Skeletal muscle satellite cell (primary cell): ENCODE results near the gene HDAC9.

ENCODE experiments used
- H3K27me3 ChIP-seq: 2 replicates; pipeline ENCODE4 v1.7.0; 2013; ENCODE audit warnings: low read length; ENCODE audit not compliant: control insufficient read depth, insufficient read depth
- H3K36me3 ChIP-seq: 2 replicates; pipeline ENCODE4 v1.7.0; 2013; ENCODE audit warnings: mild to moderate bottlenecking, control low read depth, low read length; ENCODE audit not compliant: insufficient read depth
- H3K4me1 ChIP-seq: 2 replicates; pipeline ENCODE4 v1.7.0; 2013; ENCODE audit warnings: low read length; ENCODE audit not compliant: control insufficient read depth, insufficient read depth
- H3K4me2 ChIP-seq: 2 replicates; pipeline ENCODE4 v1.7.0; 2013; ENCODE audit warnings: mild to moderate bottlenecking, low read length
- H3K4me3 ChIP-seq: 2 replicates; pipeline ENCODE4 v1.7.0; 2013; ENCODE audit warnings: low read length
- H3K9ac ChIP-seq: 2 replicates; pipeline ENCODE4 v1.7.0; 2013; ENCODE audit warnings: mild to moderate bottlenecking, low read depth, low read length, moderate library complexity
- H3K9me3 ChIP-seq: replicated peaks from 2 replicates; pipeline ENCODE4 v1.7.0; 2013; ENCODE audit warnings: mild to moderate bottlenecking, control low read depth, low read length

The HDAC9 gene

DNA sequence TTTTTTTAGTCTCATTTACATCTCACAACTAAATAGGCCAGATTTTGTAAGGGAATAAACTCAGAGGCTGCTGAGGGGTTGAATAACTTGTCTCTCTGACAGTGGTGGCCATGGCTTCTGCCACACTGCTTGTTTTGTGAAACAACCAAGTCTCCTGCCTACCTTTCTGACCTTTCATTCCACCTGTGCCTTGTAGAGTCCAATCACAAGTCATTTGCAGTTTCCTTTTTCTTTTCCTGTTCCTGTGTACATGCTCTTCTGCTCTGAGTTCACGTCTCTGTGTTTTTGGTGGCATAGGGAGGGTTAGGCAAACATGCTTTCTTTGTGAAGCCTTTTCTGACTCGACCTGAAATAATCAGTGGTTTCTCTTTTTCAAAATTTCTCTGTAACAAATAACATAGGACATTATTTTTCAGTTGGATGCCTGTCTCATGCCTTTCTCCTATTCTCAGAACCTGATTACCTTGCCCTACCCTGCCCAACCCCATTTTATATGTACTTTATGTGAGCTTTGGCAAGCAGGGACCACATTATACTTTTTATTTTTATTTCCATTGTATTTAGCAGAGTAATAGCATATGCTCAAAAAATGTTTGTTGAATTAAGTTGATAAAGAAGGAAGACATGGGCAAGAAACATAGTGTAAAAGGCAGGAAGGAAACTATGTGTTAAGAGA lies 81.7 kb downstream of the HDAC9 start:
- H3K4me1 ChIP-seq = no peaks in the 10 kb centered on the region
- H3K4me2 ChIP-seq = no peak overlapping the region
- H3K9me3 ChIP-seq = no peaks in the 10 kb centered on the region
- no peaks in the 10 kb centered on the region for H3K36me3 ChIP-seq
- H3K27me3 ChIP-seq = no peaks in the 10 kb centered on the region
- no peak overlapping the region for H3K4me3 ChIP-seq
- no peak overlapping the region for H3K9ac ChIP-seq

DNA sequence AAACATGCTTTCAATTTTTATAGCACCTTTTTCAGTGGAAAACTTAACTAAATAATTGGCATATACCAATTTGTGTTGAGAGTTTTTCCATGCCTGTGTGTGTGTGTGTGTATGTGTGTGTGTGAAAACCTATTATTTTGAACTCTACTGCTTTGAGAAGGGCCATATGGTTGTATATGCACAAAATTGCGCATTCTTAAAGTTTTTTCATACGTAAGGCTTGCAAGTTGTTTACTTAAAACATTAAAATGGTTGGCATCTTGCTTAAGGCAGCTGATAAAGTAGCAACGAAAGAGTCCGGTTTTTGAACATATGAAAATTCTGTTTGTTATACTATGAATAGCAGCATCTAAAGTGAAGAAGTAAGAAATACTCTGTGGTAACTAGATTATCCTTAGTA lies 84.1 kb downstream of the HDAC9 start:
- Histone ChIP-seq H3K27me3 (no peaks in the 10 kb centered on the region), H3K4me2 (no peak overlapping the region), H3K9ac (no peak overlapping the region), H3K36me3 (no peaks in the 10 kb centered on the region), H3K4me3 (no peak overlapping the region), H3K4me1 (peaks cover 7% of the 10 kb centered on the region), H3K9me3 (no peaks in the 10 kb centered on the region)

DNA sequence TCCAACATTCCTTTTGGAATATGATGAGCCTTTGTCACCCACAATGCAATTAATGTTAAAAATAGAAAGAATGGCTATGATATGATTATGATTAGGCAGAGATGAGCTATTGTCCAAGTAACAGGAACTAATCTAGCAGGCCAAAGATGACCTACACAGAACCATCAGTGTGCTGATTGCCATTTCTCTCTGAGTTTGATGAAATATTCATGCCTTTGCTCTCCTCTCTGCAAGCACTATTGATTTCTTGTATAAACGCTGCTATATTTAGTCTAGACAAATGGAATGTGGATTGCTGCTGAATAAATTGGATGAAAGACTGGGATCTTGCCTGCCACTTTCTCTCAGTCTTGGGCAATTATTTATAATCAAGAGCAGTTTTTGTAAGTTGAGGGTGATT lies 85.4 kb downstream of the HDAC9 start:
- Histone ChIP-seq H3K4me1 (peaks cover 7% of the 10 kb centered on the region), H3K9ac (no peak overlapping the region), H3K4me3 (no peak overlapping the region), H3K9me3 (no peaks in the 10 kb centered on the region), H3K27me3 (no peaks in the 10 kb centered on the region), H3K4me2 (no peak overlapping the region), H3K36me3 (no peaks in the 10 kb centered on the region)

DNA sequence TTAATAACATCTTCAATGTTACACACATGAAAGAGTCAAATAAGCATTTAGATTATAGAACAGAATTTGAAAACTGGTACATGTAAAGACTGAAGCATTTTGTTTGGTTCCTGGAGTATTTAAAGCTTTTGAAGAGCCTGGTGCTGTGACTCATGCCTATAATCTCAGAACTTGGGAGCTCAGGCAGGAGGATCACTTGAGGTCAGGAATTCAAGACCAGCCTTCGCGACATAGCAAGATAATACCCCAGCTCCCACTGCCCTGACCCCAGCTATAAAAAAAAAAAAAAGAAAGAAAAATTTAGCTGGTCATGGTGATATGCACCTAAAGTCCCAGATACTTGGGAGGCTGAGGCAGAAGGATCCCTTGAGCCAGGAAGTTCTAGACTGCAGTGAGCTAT lies 87.8 kb downstream of the HDAC9 start:
- Histone ChIP-seq H3K9me3 (no peaks in the 10 kb centered on the region), H3K4me3 (no peak overlapping the region), H3K27me3 (no peaks in the 10 kb centered on the region), H3K4me1 (peaks cover 7% of the 10 kb centered on the region), H3K36me3 (no peaks in the 10 kb centered on the region), H3K9ac (no peak overlapping the region), H3K4me2 (no peak overlapping the region)

DNA sequence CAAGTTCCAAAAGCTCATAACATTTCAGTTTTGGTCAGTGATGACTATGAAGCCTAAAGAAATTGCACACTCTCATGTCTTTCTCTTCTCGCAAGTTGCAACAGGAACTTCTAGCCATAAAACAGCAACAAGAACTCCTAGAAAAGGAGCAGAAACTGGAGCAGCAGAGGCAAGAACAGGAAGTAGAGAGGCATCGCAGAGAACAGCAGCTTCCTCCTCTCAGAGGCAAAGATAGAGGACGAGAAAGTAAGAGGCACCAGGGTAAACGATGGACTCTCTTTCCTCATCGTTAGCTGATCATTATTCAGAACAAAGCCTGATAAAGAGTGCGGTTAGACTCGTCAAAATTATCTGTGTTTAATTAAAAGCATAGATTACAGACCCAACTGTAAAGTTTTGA lies 94.7 kb downstream of the HDAC9 start:
- H3K36me3 ChIP-seq = no peaks in the 10 kb centered on the region
- no peaks in the 10 kb centered on the region for H3K27me3 ChIP-seq
- H3K4me1 ChIP-seq = no peaks in the 10 kb centered on the region
- H3K9me3 ChIP-seq = no peaks in the 10 kb centered on the region
- no peak overlapping the region for H3K4me3 ChIP-seq
- no peak overlapping the region for H3K9ac ChIP-seq
- H3K4me2 ChIP-seq = no peak overlapping the region

DNA sequence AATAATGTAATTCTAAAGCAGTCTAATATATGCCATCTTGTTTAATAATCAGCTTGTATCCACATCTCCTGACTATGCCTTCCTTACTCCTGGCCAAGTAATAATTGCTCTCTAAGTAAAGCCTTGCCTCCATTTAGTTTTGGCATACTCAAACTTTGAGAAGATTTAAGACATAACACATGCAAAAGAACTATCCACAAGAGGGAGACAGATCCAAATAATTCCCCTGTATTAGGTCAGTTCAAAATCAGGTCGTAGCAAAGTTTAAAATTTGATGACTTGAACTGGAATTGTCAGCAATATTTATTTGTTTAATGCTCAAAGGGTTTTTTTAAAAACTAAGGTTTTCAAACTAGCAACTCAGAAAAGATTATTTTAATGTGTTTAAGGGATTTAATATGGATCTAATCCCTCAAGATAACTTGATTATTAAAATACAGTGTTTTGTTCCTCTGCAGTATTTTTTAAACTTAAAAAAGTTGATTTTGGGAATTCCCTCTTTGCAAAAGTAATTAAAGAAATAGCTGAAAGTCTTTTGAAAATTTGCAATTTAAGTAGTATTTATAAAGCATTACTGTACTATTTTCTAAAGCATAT lies 95.3 kb downstream of the HDAC9 start:
- Histone ChIP-seq H3K27me3 (no peaks in the 10 kb centered on the region), H3K9ac (no peak overlapping the region), H3K4me3 (no peak overlapping the region), H3K36me3 (no peaks in the 10 kb centered on the region), H3K4me2 (no peak overlapping the region), H3K4me1 (no peaks in the 10 kb centered on the region), H3K9me3 (no peaks in the 10 kb centered on the region)

DNA sequence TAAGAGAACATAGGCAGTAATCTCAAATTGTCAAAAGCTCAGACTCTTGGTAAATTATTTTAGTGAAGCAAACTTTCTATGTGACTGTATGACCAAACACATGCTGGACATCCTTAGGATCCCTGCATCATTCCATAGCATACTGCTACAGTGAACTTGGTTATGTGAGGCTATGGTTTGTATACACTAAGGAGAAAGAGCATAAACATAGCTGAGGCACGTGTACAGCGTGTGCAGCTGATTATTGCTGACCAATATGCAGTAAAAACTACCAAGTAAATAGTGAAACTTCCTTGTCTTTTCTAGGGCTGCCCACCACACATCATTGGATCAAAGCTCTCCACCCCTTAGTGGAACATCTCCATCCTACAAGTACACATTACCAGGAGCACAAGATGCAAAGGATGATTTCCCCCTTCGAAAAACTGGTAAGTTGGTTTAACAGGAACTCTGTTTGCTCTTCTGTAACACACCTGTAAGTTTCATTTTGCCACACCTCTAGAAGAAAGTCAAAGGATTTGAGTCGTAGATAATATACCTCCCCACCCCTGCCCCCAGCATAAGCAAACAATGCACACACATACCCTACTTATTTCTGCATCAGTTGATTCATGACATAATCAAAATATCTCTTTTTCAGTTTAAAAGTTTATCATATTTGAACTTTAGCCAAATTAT lies 98.2 kb downstream of the HDAC9 start:
- Histone ChIP-seq H3K9ac (no peak overlapping the region), H3K27me3 (no peaks in the 10 kb centered on the region), H3K36me3 (no peaks in the 10 kb centered on the region), H3K4me3 (no peak overlapping the region), H3K9me3 (no peaks in the 10 kb centered on the region), H3K4me2 (no peak overlapping the region), H3K4me1 (no peaks in the 10 kb centered on the region)

DNA sequence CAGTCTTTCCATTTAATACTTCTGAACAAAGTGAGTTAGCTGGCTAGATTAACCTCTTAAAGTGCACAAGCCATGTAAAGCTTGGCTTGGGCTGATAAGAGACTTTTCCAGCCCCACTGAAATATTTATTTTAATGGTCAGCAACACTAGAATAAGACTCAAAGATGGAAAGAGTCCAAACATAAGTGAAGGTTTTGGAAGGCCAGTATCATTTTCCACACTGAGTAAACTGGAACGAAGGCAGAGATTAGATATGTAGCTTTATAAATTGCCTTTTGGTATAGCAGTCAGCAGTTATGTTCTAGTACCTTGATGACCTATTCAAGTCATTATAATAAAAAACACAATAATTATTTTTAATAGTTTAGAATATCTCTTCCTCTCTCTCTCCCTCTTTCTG lies 102.2 kb downstream of the HDAC9 start:
- H3K27me3 ChIP-seq = no peaks in the 10 kb centered on the region

DNA sequence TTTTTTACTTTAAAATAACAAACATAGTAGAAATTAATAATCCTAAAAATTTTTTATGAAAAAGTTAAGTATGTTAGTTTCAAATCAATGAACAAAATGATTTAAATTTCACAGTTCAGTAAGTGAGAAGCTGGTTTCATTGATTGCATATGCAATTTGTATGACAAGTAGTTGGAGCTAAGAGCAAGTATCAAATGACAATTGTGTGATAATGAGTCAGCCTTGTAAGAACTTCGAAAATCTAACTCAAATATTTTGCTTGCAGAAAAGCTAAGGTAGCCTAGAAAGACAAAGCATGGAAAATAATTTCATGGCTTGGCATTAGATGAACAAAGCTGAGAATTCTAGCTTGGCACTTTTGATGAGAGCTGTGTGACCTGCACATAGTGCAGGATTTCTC lies 111.5 kb downstream of the HDAC9 start:
- Histone ChIP-seq H3K9ac (no peak overlapping the region), H3K4me2 (no peak overlapping the region), H3K36me3 (no peaks in the 10 kb centered on the region), H3K4me1 (peaks cover 5% of the 10 kb centered on the region), H3K9me3 (peaks cover 4% of the 10 kb centered on the region), H3K27me3 (no peaks in the 10 kb centered on the region), H3K4me3 (no peak overlapping the region)

More for the DNA sequence above, 102.2 kb downstream of the HDAC9 start:
- Histone ChIP-seq H3K9ac (no peak overlapping the region), H3K36me3 (no peaks in the 10 kb centered on the region), H3K4me1 (no peaks in the 10 kb centered on the region), H3K9me3 (no peaks in the 10 kb centered on the region), H3K4me3 (no peak overlapping the region), H3K4me2 (no peak overlapping the region)

DNA sequence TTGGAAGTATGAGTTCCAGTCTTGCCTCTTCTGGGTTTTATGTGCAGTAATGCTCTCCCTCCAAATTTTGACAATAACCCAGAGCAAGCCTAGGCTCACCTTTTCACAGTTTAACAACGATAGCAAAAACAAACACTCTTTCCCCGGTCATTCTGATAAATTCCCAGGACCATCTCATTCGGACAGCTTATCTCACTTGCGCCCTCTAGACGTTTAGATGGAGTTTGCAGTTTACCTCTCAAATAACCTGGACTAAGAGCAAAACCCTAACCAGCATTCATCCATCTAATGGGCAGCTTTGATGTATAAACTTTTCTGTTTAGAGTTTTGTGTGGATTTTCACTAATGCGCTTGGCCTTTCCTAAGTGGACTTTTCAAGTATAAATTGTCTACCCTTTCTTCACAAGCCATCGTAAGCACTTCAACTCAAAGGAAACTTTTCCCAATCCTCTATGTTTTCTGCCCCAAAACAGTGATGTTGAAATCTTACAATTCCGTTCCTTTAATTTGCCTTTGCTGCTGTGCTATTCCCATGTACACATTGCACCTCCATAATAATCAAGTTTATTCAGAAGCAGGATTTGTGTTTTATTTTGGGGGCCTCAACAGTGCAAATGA lies 114.9 kb downstream of the HDAC9 start:
- H3K27me3 ChIP-seq = no peaks in the 10 kb centered on the region
- H3K4me2 ChIP-seq = no peak overlapping the region
- no peaks in the 10 kb centered on the region for H3K9me3 ChIP-seq
- H3K4me1 ChIP-seq = peaks cover 5% of the 10 kb centered on the region
- H3K36me3 ChIP-seq = no peaks in the 10 kb centered on the region
- H3K9ac ChIP-seq = no peak overlapping the region
- no peak overlapping the region for H3K4me3 ChIP-seq

DNA sequence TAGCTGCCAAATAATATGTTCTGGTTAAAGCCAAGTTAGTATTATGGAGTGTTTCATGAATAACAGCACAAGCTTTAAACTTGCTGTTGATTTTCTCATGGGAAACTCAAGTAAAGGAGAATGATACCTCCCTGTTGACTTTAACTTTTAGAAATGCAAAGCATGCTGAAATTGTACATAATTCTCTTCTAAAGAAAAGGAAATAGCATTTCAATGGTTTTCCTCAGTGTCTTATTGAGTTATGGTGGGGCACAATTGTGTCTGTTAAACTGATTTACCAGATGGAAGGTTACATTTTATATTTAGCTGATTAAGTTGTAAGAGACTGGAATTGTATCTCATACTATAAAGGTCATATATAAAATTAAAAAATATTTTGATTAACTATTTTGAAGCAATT lies 119.3 kb downstream of the HDAC9 start:
- Histone ChIP-seq H3K9me3 (no peaks in the 10 kb centered on the region), H3K36me3 (no peaks in the 10 kb centered on the region), H3K4me2 (no peak overlapping the region), H3K4me1 (no peaks in the 10 kb centered on the region), H3K9ac (no peak overlapping the region), H3K4me3 (no peak overlapping the region), H3K27me3 (no peaks in the 10 kb centered on the region)
